A549 treated with AZD2906 at 1 μM for 4 hours (cell line): Measurements from ENCODE around the gene SNED1. TPM values are rescaled to one million over a fixed set of nuclear protein-coding genes. Genes with fewer than 3 reads are reported as not detected.

ENCODE experiments used
- total RNA-seq: library from RNA; stranded (reverse); fragments of 200-300 nt; extraction: Qiagen RNA extraction; gene quantifications from 5 replicates; pipeline ENCODE4 v1.2.3, GENCODE V29; 2022

The SNED1 gene
- total RNA-seq: 0.53 to 1.5 TPM (median 1.1 TPM) in 5 replicates

DNA sequence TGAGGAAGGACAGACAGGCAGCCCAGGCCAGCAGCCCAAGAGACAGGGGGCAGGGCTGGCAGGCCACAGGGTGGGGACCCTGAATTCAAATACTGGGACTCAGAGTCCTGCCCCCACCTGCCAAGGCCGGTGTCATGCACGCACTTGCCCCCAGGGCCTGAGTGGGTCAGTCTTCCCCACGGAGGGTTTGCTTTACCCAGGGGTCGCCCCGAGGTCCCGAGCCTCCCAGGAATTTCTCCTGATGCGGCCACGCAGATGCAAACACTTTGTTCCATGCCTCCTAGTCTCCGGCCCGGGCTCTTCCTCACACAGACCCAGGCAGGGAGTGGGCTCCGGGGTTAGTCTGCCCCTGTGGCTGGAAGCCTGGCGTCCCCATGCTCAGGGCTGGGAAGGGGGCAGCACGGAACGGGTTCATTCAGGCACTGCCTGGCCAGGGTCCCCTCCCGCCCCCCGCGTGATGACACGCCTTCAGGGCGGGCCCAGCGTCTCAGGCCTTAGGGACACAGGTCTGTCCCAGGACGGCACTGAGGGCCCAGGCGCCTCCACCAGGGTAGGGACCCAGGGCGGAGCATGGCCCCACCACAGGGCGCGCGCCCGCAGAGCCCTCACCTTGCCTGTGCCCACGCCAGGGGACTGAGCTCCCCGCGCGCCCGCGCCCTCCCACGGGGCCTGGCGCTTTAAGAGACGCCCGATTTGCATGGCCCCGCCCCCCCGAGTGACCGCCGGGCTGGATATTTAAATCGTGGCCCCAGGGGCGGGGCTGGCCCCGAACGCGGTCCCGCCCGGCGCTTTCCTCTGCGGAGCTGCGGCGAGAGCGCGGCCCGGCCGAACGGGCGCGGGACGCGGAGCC, at the start of gene SNED1:
TSS of gene SNED1 (plus strand) at position 763 of the 850 bp plus-strand sequence. CDS start 220 bp downstream, outside the sequence.

DNA sequence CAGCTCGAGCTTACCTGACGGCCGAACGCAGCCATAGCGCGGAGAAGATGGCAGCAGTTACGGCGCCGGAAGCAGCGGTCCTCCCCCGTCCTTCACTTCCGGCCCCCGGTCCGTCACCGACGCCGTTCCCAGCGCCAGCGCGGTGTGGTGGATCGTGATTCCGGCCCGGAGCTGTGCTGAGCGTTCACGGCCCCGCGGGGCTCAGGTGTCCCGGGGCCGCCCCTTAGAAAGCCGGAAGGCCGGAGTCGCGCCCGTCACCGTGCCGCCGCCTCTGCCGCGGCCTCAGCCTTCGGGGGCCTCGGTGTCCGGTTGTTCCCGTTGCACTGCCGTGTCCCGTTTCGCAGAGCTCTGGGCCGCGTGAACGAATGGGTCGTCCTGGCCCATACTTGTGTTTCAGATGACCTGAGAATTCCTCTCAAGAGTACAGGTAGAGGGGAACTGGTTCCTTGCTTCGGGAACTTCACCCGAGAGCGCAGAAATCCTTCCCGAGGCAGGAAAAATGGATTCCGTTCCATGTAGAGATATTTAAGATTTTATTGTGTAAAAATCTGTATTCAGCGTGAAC, 103.9 kb downstream of the SNED1 start, which contains the start of gene MTERF4:
TSS of gene MTERF4 (minus strand) at position 49 of the 565 bp plus-strand sequence. CDS start at position 35, 14 bp downstream.

Other genes starting within 250 kb of the SNED1 start
- gene KIF1A, start 178.4 kb upstream of the SNED1 start, total RNA-seq: 0.51 to 0.84 TPM (median 0.65 TPM) in 5 replicates
- gene AGXT, start 129.8 kb upstream of the SNED1 start, total RNA-seq: not detected in 5 replicates
- gene MAB21L4, start 102.5 kb upstream of the SNED1 start, total RNA-seq: 0.13 to 0.35 TPM (median 0.28 TPM) in 5 replicates
- not detected in 5 replicates for gene CROCC2, start 92.3 kb upstream of the SNED1 start, total RNA-seq
- 21.5 to 30.0 TPM (median 24.3 TPM) in 5 replicates for gene MTERF4, start 103.7 kb downstream of the SNED1 start, total RNA-seq
- 5.4 to 7.6 TPM (median 7.2 TPM) in 5 replicates for gene PASK, start 150.9 kb downstream of the SNED1 start, total RNA-seq
- 55.0 to 65.2 TPM (median 56.5 TPM) in 5 replicates for gene PPP1R7, start 151.8 kb downstream of the SNED1 start, total RNA-seq
- 1.6 to 2.0 TPM (median 1.9 TPM) in 5 replicates for gene ANO7, start 190.1 kb downstream of the SNED1 start, total RNA-seq